Measurements from ENCODE around the gene RAD51AP1. TPM values are rescaled to one million over a fixed set of nuclear protein-coding genes. Genes with fewer than 3 reads are reported as not detected.

The RAD51AP1 gene
- total RNA-seq, result 5.6 and 5.9 TPM in 2 replicates

GRCh38 chr12:4538207-4539160, at the start of gene RAD51AP1:
Gene RAD51AP1, plus strand, starts transcription at chr12:4538890. Its CDS starts 50 bp downstream, at chr12:4538940.
- Mint-ChIP-seq H3K27ac (peak within 1 kb of the TSS; percentile 99), H3K4me3 (peak within 1 kb of the TSS; percentile 91), H3K36me3 (ENCODE audit: low read depth) (peaks cover 18% of the 10 kb centered on the region), H3K4me1 (peaks cover 31% of the 10 kb centered on the region), H3K27me3 (no peaks in the 10 kb centered on the region), H3K9me3 (no peaks in the 10 kb centered on the region)
- ATAC-seq (ENCODE audit: low read depth) (peak; percentile 98), DNase-seq (peak; percentile 86)
- ChIA-PET CTCF (interaction anchor here (1.0 kb wide), 1 partner anchor 66 kb away, joined by 5 read pairs; no protein-coding TSS in a partner anchor), POLR2A (interaction anchor here (0.5 to 1.4 kb wide), 7 partner anchors 26 to 665 kb away, joined by 3 to 9 read pairs (median 4); partner anchors contain the start of genes AKAP3, NDUFA9 and PARP11)
- intact Hi-C loops (cut with micrococcal nuclease), result loop anchor here (1.0 to 10.0 kb wide), 7 partner anchors 29 to 786 kb away; partner anchors contain the start of genes AKAP3, CRACR2A, NDUFA9 and PARP11
- TF ChIP-seq CTCF (IDR thresholded peaks at IDR 0.05), result no peak

GRCh38 chr12:4489556-4489955, 49.1 kb upstream of the RAD51AP1 start:
- no peak for DNase-seq
- Mint-ChIP-seq H3K9me3 (no peaks in the 10 kb centered on the region), H3K27ac (no peak overlapping the region), H3K4me1 (peaks cover 7% of the 10 kb centered on the region), H3K27me3 (no peaks in the 10 kb centered on the region), H3K4me3 (no peak overlapping the region), H3K36me3 (ENCODE audit: low read depth) (peaks cover 45% of the 10 kb centered on the region)
- no peak for ATAC-seq (ENCODE audit: low read depth)
- CTCF ChIA-PET, result no interaction called here
- TF ChIP-seq CTCF (IDR thresholded peaks at IDR 0.05), result no peak
- POLR2A ChIA-PET, result no interaction called here
- intact Hi-C loops (cut with micrococcal nuclease), result no loop called here

- intact Hi-C loops (cut with micrococcal nuclease), result no loop called here
- TF ChIP-seq CTCF (IDR thresholded peaks at IDR 0.05), result no peak
- Mint-ChIP-seq H3K36me3 (ENCODE audit: low read depth) (peaks cover 56% of the 10 kb centered on the region), H3K9me3 (no peaks in the 10 kb centered on the region), H3K4me1 (no peaks in the 10 kb centered on the region), H3K4me3 (no peak overlapping the region), H3K27me3 (no peaks in the 10 kb centered on the region), H3K27ac (no peak overlapping the region)
- POLR2A ChIA-PET, result no interaction called here
- CTCF ChIA-PET, result no interaction called here
- no peak for ATAC-seq (ENCODE audit: low read depth)
- DNase-seq, result no peak
Measured at GRCh38 chr12:4490973-4491372, 47.7 kb upstream of the RAD51AP1 start.

GRCh38 chr12:4496145-4496838, 42.4 kb upstream of the RAD51AP1 start:
- ATAC-seq (ENCODE audit: low read depth), result no peak
- Mint-ChIP-seq H3K27ac (no peak overlapping the region), H3K4me1 (no peaks in the 10 kb centered on the region), H3K36me3 (ENCODE audit: low read depth) (peaks cover 68% of the 10 kb centered on the region), H3K27me3 (no peaks in the 10 kb centered on the region), H3K4me3 (no peak overlapping the region), H3K9me3 (no peaks in the 10 kb centered on the region)
- intact Hi-C loops (cut with micrococcal nuclease), result no loop called here
- ChIA-PET POLR2A (no interaction called here), CTCF (no interaction called here)
- DNase-seq, result no peak
- no peak for TF ChIP-seq CTCF (IDR thresholded peaks at IDR 0.05)

GRCh38 chr12:4499186-4499585, 39.5 kb upstream of the RAD51AP1 start:
- DNase-seq (no peak), ATAC-seq (ENCODE audit: low read depth) (no peak)
- Mint-ChIP-seq H3K4me1 (no peaks in the 10 kb centered on the region), H3K36me3 (ENCODE audit: low read depth) (peaks cover 77% of the 10 kb centered on the region), H3K27ac (no peak overlapping the region), H3K4me3 (no peak overlapping the region), H3K27me3 (no peaks in the 10 kb centered on the region), H3K9me3 (no peaks in the 10 kb centered on the region)
- no peak for TF ChIP-seq CTCF (IDR thresholded peaks at IDR 0.05)
- intact Hi-C loops (cut with micrococcal nuclease), result no loop called here
- ChIA-PET CTCF (no interaction called here), POLR2A (no interaction called here)

Data from activated B cell treated with CpG ODN at 0.5 μM for 24 hours (primary cell).